HL-60 (cell line): ENCODE measurements around the gene UMPS.

Experiments
- CTCF ChIP-seq: IDR thresholded peaks from one replicate; pipeline ENCODE4 v1.5.1; 2011; ENCODE audit warnings: low read length, control low read depth, inconsistent platforms; ENCODE audit not compliant: insufficient read depth
- SPI1 ChIP-seq: IDR thresholded peaks from 2 replicates; pipeline ENCODE4 v1.6.1; 2012; ENCODE audit warnings: low read depth, mild to moderate bottlenecking, borderline replicate concordance

- TF ChIP-seq CTCF = no peak
- TF ChIP-seq SPI1 = no peak
Measured at GRCh38 chr3:124785973-124786372, 55.7 kb downstream of the UMPS start.
